B cell (primary cell): ENCODE results near the gene PDIA4.

Experiments
- EZH2 ChIP-seq: IDR thresholded peaks from 2 replicates; pipeline ENCODE4 v1.6.1; 2012; ENCODE audit warnings: borderline replicate concordance, low read depth, mild to moderate bottlenecking, moderate library complexity, low read length; ENCODE audit not compliant: insufficient read depth, poor library complexity, severe bottlenecking
- TF ChIP-seq, protein P1 (sequence below): fragments of 200-600 bp; IDR thresholded peaks from one replicate; pipeline ENCODE4 v1.8.0; 2022; ENCODE audit warnings: antibody characterized with exemption, mild to moderate bottlenecking

- TF ChIP-seq, protein P1, sequence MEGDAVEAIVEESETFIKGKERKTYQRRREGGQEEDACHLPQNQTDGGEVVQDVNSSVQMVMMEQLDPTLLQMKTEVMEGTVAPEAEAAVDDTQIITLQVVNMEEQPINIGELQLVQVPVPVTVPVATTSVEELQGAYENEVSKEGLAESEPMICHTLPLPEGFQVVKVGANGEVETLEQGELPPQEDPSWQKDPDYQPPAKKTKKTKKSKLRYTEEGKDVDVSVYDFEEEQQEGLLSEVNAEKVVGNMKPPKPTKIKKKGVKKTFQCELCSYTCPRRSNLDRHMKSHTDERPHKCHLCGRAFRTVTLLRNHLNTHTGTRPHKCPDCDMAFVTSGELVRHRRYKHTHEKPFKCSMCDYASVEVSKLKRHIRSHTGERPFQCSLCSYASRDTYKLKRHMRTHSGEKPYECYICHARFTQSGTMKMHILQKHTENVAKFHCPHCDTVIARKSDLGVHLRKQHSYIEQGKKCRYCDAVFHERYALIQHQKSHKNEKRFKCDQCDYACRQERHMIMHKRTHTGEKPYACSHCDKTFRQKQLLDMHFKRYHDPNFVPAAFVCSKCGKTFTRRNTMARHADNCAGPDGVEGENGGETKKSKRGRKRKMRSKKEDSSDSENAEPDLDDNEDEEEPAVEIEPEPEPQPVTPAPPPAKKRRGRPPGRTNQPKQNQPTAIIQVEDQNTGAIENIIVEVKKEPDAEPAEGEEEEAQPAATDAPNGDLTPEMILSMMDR, result no peak
- TF ChIP-seq EZH2, result no peak
These were observed 14.4 kb downstream of the PDIA4 start for GRCh38 chr7:149013876-149014275.
